HG02798 (cell line): ENCODE results near the gene TPGS1.

Source experiments
- ATAC-seq: cut with Tn5 transposase; IDR thresholded peaks from one replicate; pipeline ENCODE4 v1.9.1; 2021; ENCODE audit warnings: mild to moderate bottlenecking; ENCODE audit not compliant: unreplicated experiment, poor library complexity

The TPGS1 gene

GRCh38 chr19:567296-567900 is 60.1 kb downstream of the TPGS1 start:
- ATAC-seq, result no peak
